SK-N-SH treated with all-trans-retinoic acid at 6 μM for 48 hours (cell line): Measurements from ENCODE around the gene EOMES.

Experiments
- BACH2 ChIP-seq: fragments of 250-450 bp; sonication (Bioruptor Pico); IDR thresholded peaks from 2 replicates; pipeline ENCODE4 v1.9.0; 2021; ENCODE audit warnings: mild to moderate bottlenecking, borderline replicate concordance
- CSDC2 ChIP-seq: fragments of 250-450 bp; sonication (Bioruptor Pico); IDR thresholded peaks from 2 replicates; pipeline ENCODE4 v1.5.0; 2020; ENCODE audit warnings: mild to moderate bottlenecking, moderate library complexity
- ESRRG ChIP-seq: fragments of 250-450 bp; sonication (Bioruptor Pico); IDR thresholded peaks from 2 replicates; pipeline ENCODE4 v1.6.1; 2021; ENCODE audit warnings: mild to moderate bottlenecking
- GLIS3 ChIP-seq: fragments of 250-450 bp; sonication (Bioruptor Pico); IDR thresholded peaks from 2 replicates; pipeline ENCODE4 v1.5.0; 2020; ENCODE audit warnings: mild to moderate bottlenecking, moderate library complexity
- ISL1 ChIP-seq: fragments of 250-450 bp; sonication (Bioruptor Pico); IDR thresholded peaks from 2 replicates; pipeline ENCODE4 v2.1.2; 2022; ENCODE audit warnings: mild to moderate bottlenecking, moderate library complexity
- ZNF565 ChIP-seq: fragments of 450-650 bp; formaldehyde crosslinking; conservative IDR thresholded peaks from 2 replicates; pipeline ENCODE4 v1.5.0; 2020; ENCODE audit warnings: low read depth, mild to moderate bottlenecking, moderate library complexity
- ZNF70 ChIP-seq: fragments of 450-650 bp; formaldehyde crosslinking; IDR thresholded peaks from 2 replicates; pipeline ENCODE4 v1.5.0; 2020; ENCODE audit warnings: mild to moderate bottlenecking, moderate library complexity
- TF ChIP-seq, protein P1 (sequence below): fragments of 250-450 bp; sonication (Bioruptor Pico); IDR thresholded peaks from 2 replicates; pipeline ENCODE4 v1.8.0; 2020; ENCODE audit warnings: mild to moderate bottlenecking, moderate library complexity, borderline replicate concordance
- TF ChIP-seq, protein P2 (sequence below): fragments of 250-450 bp; sonication (Bioruptor Pico); IDR thresholded peaks from 2 replicates; pipeline ENCODE4 v1.5.1; 2020; ENCODE audit warnings: low read depth, mild to moderate bottlenecking, moderate library complexity
- TF ChIP-seq, protein P3 (sequence below): fragments of 250-450 bp; sonication (Bioruptor Pico); IDR thresholded peaks from 2 replicates; pipeline ENCODE4 v1.8.0; 2021; ENCODE audit warnings: low read depth, mild to moderate bottlenecking, moderate library complexity, borderline replicate concordance
- TF ChIP-seq, protein P4 (sequence below): fragments of 250-450 bp; sonication (Bioruptor Pico); IDR thresholded peaks from 2 replicates; pipeline ENCODE4 v1.5.1; 2021; ENCODE audit warnings: mild to moderate bottlenecking, moderate library complexity

DNA sequence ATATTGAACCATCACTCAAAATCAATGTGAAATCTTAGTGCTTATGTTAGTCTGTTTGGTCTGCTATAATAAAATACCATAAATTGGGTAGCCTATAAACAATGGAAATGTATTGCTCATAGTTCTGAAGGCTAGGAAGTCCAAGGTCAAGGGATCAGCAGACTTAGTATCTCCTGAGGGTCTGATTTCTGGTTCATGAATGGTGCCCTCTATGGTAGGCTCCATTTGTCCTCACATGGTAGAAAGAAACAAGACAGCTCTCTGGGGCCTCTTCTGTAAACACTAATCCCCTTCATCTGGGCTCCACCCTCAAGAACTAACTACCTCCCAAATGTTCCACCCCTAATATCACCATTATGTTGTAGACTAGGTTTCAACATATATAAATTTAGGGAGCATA is 15.0 kb upstream of the EOMES start:
- TF ChIP-seq, protein P1, sequence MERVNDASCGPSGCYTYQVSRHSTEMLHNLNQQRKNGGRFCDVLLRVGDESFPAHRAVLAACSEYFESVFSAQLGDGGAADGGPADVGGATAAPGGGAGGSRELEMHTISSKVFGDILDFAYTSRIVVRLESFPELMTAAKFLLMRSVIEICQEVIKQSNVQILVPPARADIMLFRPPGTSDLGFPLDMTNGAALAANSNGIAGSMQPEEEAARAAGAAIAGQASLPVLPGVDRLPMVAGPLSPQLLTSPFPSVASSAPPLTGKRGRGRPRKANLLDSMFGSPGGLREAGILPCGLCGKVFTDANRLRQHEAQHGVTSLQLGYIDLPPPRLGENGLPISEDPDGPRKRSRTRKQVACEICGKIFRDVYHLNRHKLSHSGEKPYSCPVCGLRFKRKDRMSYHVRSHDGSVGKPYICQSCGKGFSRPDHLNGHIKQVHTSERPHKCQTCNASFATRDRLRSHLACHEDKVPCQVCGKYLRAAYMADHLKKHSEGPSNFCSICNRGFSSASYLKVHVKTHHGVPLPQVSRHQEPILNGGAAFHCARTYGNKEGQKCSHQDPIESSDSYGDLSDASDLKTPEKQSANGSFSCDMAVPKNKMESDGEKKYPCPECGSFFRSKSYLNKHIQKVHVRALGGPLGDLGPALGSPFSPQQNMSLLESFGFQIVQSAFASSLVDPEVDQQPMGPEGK = no peak
- TF ChIP-seq GLIS3 (CRISPR knock-in tag) (no peak), ISL1 (CRISPR knock-in tag) (no peak), CSDC2 (CRISPR knock-in tag) (no peak), ESRRG (no peak), BACH2 (CRISPR knock-in tag) (no peak), ZNF70 (CRISPR knock-in tag) (no peak), ZNF565 (CRISPR knock-in tag) (no peak)
- TF ChIP-seq, protein P2, sequence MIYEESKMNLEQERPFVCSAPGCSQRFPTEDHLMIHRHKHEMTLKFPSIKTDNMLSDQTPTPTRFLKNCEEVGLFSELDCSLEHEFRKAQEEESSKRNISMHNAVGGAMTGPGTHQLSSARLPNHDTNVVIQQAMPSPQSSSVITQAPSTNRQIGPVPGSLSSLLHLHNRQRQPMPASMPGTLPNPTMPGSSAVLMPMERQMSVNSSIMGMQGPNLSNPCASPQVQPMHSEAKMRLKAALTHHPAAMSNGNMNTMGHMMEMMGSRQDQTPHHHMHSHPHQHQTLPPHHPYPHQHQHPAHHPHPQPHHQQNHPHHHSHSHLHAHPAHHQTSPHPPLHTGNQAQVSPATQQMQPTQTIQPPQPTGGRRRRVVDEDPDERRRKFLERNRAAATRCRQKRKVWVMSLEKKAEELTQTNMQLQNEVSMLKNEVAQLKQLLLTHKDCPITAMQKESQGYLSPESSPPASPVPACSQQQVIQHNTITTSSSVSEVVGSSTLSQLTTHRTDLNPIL = no peak
- TF ChIP-seq, protein P3, sequence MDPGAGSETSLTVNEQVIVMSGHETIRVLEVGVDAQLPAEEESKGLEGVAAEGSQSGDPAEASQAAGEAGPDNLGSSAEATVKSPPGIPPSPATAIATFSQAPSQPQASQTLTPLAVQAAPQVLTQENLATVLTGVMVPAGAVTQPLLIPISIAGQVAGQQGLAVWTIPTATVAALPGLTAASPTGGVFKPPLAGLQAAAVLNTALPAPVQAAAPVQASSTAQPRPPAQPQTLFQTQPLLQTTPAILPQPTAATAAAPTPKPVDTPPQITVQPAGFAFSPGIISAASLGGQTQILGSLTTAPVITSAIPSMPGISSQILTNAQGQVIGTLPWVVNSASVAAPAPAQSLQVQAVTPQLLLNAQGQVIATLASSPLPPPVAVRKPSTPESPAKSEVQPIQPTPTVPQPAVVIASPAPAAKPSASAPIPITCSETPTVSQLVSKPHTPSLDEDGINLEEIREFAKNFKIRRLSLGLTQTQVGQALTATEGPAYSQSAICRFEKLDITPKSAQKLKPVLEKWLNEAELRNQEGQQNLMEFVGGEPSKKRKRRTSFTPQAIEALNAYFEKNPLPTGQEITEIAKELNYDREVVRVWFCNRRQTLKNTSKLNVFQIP (CRISPR knock-in tag) = no peak
- TF ChIP-seq, protein P4, sequence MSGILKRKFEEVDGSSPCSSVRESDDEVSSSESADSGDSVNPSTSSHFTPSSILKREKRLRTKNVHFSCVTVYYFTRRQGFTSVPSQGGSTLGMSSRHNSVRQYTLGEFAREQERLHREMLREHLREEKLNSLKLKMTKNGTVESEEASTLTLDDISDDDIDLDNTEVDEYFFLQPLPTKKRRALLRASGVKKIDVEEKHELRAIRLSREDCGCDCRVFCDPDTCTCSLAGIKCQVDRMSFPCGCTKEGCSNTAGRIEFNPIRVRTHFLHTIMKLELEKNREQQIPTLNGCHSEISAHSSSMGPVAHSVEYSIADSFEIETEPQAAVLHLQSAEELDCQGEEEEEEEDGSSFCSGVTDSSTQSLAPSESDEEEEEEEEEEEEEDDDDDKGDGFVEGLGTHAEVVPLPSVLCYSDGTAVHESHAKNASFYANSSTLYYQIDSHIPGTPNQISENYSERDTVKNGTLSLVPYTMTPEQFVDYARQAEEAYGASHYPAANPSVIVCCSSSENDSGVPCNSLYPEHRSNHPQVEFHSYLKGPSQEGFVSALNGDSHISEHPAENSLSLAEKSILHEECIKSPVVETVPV (CRISPR knock-in tag) = no peak
